K562 (cell line): ENCODE measurements around the gene CLK3. TPM values are rescaled to one million over a fixed set of nuclear protein-coding genes. Genes with fewer than 3 reads are reported as not detected.

Source experiments
- BCL6 ChIP-seq: fragments of 250-450 bp; sonication (Bioruptor Pico); IDR thresholded peaks from 2 replicates; pipeline ENCODE4 v1.4.0; 2020
- EP300 ChIP-seq: IDR thresholded peaks from 2 replicates; pipeline ENCODE4 v1.6.1; 2012; ENCODE audit warnings: low read length, improper control_type of control experiment
- FOXM1 ChIP-seq, 2 experiments: fragments of 450-650 bp in 1 of 2; sonication (generic) in 1 of 2; formaldehyde crosslinking in 1 of 2; IDR thresholded peaks; 2 replicates each; pipeline versions ENCODE4 v1.6.1 to v1.9.0; 2017 to 2022; ENCODE audit warnings: low read depth in 2 of 2, mild to moderate bottlenecking in 2 of 2, missing genetic modification reagents in 1 of 2, moderate library complexity in 1 of 2
- HNRNPK ChIP-seq: fragments of 200-400 bp; formaldehyde crosslinking; IDR thresholded peaks from one replicate; pipeline ENCODE4 v1.6.1; 2018; ENCODE audit warnings: mild to moderate bottlenecking, low read depth, low read length; ENCODE audit not compliant: poor library complexity, severe bottlenecking
- HSF4 ChIP-seq: fragments of 250-450 bp; sonication (Bioruptor Pico); IDR thresholded peaks from 2 replicates; pipeline ENCODE4 v2.1.2; 2022; ENCODE audit warnings: mild to moderate bottlenecking, moderate library complexity, borderline replicate concordance
- IRF2 ChIP-seq: sonication (generic); formaldehyde crosslinking; IDR thresholded peaks from 2 replicates; pipeline ENCODE4 v1.8.1; 2022; ENCODE audit warnings: mild to moderate bottlenecking, missing genetic modification reagents
- PCBP1 ChIP-seq: fragments of 200-400 bp; formaldehyde crosslinking; IDR thresholded peaks from 2 replicates; pipeline ENCODE4 v1.6.1; 2018; ENCODE audit warnings: mild to moderate bottlenecking, low read depth, low read length; ENCODE audit not compliant: poor library complexity, severe bottlenecking
- PTBP1 ChIP-seq: fragments of 200-400 bp; formaldehyde crosslinking; IDR thresholded peaks from 2 replicates; pipeline ENCODE4 v1.6.1; 2017; ENCODE audit warnings: low read depth, low read length
- PTTG1 ChIP-seq: fragments of 450-650 bp; IDR thresholded peaks from 2 replicates; pipeline ENCODE4 v1.6.1; 2016; ENCODE audit warnings: low read depth, mild to moderate bottlenecking, missing genetic modification characterization, missing compliant biosample characterization
- ZBED1 ChIP-seq: IDR thresholded peaks from 2 replicates; pipeline ENCODE4 v1.6.1; 2014
- ZNF12 ChIP-seq: sonication (generic); formaldehyde crosslinking; IDR thresholded peaks from 2 replicates; pipeline ENCODE4 v1.4.0; 2020; ENCODE audit warnings: mild to moderate bottlenecking, missing genetic modification reagents
- ZNF24 ChIP-seq: fragments of 450-650 bp; IDR thresholded peaks from 2 replicates; pipeline ENCODE4 v1.6.1; 2016
- ZNF3 ChIP-seq: fragments of 250-450 bp; sonication (Bioruptor Pico); IDR thresholded peaks from 2 replicates; pipeline ENCODE4 v1.5.0; 2021; ENCODE audit warnings: mild to moderate bottlenecking, moderate library complexity
- polyA plus RNA-seq, 8 experiments: library from polyadenylated mRNA; depleted of rRNA in 4 of 8; stranded (reverse) in 5 of 8; unstranded in 3 of 8; fragments of >200 nt; fragmentation: Nextera tagmentation in 2 of 8; fragmentation: Illumina TruSeq in 1 of 8; extraction: Ambion mirVana in 2 of 8; extraction: Trizol in 1 of 8; gene quantifications; 2 replicates each; pipeline versions ENCODE4 v1.2.1 to v1.2.3, GENCODE V29; 2011 to 2014; ENCODE audit warnings: inconsistent platforms in 1 of 8, missing spikeins in 1 of 8
- total RNA-seq, 7 experiments: library from RNA; depleted of rRNA in 6 of 7; stranded (reverse); fragments of >200 nt in 6 of 7; fragmentation: Illumina TruSeq in 2 of 7; extraction: Trizol in 2 of 7; gene quantifications; 2 replicates each; pipeline versions ENCODE4 v1.2.1 to v1.2.3, GENCODE V29; 2011 to 2021; ENCODE audit warnings: low replicate concordance in 1 of 7
- TF ChIP-seq, protein P1 (sequence below): sonication (generic); formaldehyde crosslinking; IDR thresholded peaks from 2 replicates; pipeline ENCODE4 v1.4.0; 2020; ENCODE audit warnings: mild to moderate bottlenecking, missing genetic modification reagents
- TF ChIP-seq, protein P2 (sequence below): fragments of 450-650 bp; IDR thresholded peaks from 2 replicates; pipeline ENCODE4 v1.6.1; 2017; ENCODE audit warnings: antibody characterized with exemption
- TF ChIP-seq, protein P3 (sequence below): sonication (generic); formaldehyde crosslinking; IDR thresholded peaks from 2 replicates; pipeline ENCODE4 v1.8.1; 2023; ENCODE audit warnings: mild to moderate bottlenecking, missing genetic modification reagents, moderate library complexity
- TF ChIP-seq, protein P4 (sequence below): sonication (generic); formaldehyde crosslinking; IDR thresholded peaks from 2 replicates; pipeline ENCODE4 v1.9.0; 2022; ENCODE audit warnings: mild to moderate bottlenecking, missing genetic modification reagents
- TF ChIP-seq, protein P5 (sequence below), 2 experiments: IDR thresholded peaks; 2 replicates each; pipeline ENCODE4 v1.6.1; 2011; ENCODE audit warnings: borderline replicate concordance in 1 of 2, control low read depth in 1 of 2, low read depth in 1 of 2, low read length in 1 of 2, mild to moderate bottlenecking in 1 of 2, mixed read lengths in 1 of 2, moderate library complexity in 1 of 2; ENCODE audit not compliant: insufficient read depth in 1 of 2, insufficient read length in 1 of 2, poor library complexity in 1 of 2, severe bottlenecking in 1 of 2; ENCODE audit errors: extremely low read depth in 1 of 2

The CLK3 gene
- total and polyA plus RNA-seq, 9 of the 15 experiments (the other 6 are each of a cell fraction or from before 2014, with no cell fraction given): 1.2 to 95.2 (median 51.7) TPM

DNA sequence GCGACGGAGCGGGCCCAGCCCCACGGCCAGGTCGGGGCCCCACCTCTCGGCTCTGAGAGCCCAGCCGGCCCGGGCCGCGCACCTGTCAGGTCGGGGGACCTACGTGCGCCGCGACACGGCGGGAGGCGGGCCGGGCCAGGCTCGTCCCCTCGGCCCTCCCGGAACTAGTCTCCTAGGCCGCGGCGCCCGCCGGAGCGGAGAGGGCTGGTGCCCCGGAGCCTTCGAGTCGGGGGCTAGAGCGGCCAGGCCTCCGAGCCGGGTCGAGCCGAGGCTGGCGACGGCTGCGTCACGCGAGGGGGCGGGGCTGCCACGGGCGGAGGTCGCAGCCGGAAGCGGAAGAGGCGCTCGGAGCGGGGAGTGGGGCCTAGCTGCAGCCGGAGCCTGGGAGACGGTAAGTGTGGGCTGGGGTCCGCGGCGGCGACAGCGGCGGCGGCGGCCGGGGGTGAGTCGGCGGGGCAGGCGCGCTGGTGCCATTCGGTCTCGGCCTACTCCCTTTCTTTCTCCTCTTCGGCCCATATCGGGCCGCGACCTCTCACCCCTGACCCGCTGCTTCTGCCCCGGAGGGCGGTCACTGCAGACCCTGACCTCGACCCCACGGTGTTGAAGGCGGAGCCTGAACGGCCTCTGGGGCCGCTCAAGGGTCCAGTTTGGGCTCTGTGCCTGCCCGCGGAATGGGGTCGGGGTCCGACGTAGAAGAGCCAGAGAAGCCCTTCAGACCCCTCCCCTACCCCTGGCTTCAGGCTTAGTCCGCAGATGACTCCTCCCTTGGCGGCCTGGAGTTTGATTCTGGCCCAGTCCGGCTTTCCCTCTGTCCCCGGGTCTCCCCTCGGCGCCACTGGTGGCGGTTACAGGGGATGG is at the start of gene CLK3 (continued):
- peak; percentile 56; the same call in 1 of the 2 replicates for TF ChIP-seq ZBED1
- TF ChIP-seq HSF4: no peak
- no peak for TF ChIP-seq BCL6 (CRISPR knock-in tag)
- TF ChIP-seq, protein P1, sequence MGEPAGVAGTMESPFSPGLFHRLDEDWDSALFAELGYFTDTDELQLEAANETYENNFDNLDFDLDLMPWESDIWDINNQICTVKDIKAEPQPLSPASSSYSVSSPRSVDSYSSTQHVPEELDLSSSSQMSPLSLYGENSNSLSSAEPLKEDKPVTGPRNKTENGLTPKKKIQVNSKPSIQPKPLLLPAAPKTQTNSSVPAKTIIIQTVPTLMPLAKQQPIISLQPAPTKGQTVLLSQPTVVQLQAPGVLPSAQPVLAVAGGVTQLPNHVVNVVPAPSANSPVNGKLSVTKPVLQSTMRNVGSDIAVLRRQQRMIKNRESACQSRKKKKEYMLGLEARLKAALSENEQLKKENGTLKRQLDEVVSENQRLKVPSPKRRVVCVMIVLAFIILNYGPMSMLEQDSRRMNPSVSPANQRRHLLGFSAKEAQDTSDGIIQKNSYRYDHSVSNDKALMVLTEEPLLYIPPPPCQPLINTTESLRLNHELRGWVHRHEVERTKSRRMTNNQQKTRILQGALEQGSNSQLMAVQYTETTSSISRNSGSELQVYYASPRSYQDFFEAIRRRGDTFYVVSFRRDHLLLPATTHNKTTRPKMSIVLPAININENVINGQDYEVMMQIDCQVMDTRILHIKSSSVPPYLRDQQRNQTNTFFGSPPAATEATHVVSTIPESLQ (CRISPR knock-in tag): peak; percentile 36; the same call in 1 of the 2 replicates
- no peak for TF ChIP-seq IRF2 (CRISPR knock-in tag)
- TF ChIP-seq, protein P2, sequence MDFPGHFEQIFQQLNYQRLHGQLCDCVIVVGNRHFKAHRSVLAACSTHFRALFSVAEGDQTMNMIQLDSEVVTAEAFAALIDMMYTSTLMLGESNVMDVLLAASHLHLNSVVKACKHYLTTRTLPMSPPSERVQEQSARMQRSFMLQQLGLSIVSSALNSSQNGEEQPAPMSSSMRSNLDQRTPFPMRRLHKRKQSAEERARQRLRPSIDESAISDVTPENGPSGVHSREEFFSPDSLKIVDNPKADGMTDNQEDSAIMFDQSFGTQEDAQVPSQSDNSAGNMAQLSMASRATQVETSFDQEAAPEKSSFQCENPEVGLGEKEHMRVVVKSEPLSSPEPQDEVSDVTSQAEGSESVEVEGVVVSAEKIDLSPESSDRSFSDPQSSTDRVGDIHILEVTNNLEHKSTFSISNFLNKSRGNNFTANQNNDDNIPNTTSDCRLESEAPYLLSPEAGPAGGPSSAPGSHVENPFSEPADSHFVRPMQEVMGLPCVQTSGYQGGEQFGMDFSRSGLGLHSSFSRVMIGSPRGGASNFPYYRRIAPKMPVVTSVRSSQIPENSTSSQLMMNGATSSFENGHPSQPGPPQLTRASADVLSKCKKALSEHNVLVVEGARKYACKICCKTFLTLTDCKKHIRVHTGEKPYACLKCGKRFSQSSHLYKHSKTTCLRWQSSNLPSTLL: no peak
- peak; percentile 66 for TF ChIP-seq HNRNPK
- TF ChIP-seq, protein P3, sequence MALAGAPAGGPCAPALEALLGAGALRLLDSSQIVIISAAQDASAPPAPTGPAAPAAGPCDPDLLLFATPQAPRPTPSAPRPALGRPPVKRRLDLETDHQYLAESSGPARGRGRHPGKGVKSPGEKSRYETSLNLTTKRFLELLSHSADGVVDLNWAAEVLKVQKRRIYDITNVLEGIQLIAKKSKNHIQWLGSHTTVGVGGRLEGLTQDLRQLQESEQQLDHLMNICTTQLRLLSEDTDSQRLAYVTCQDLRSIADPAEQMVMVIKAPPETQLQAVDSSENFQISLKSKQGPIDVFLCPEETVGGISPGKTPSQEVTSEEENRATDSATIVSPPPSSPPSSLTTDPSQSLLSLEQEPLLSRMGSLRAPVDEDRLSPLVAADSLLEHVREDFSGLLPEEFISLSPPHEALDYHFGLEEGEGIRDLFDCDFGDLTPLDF: peak; percentile 56; the same call in 1 of the 2 replicates
- no peak for TF ChIP-seq ZNF3 (CRISPR knock-in tag)
- peak; percentile 42; the same call in 1 of the 2 replicates for TF ChIP-seq ZNF24
- TF ChIP-seq EP300: no peak
- no peak for TF ChIP-seq PTTG1
- TF ChIP-seq, protein P4, sequence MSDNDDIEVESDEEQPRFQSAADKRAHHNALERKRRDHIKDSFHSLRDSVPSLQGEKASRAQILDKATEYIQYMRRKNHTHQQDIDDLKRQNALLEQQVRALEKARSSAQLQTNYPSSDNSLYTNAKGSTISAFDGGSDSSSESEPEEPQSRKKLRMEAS (CRISPR knock-in tag): peak; percentile 77; the same call in 1 of the 2 replicates
- peak; percentile 30; the same call in 1 of the 2 replicates for TF ChIP-seq ZNF12 (CRISPR knock-in tag)
- TF ChIP-seq PCBP1: peak; percentile 49
- no peak for TF ChIP-seq PTBP1
- TF ChIP-seq FOXM1 (IDR thresholded peaks at IDR 0.05; ENCODE audit: low read depth): no peak
- peak; percentile 70 for TF ChIP-seq FOXM1 (CRISPR knock-in tag; IDR thresholded peaks at IDR 0.05; ENCODE audit: low read depth)
- TF ChIP-seq, protein P5, sequence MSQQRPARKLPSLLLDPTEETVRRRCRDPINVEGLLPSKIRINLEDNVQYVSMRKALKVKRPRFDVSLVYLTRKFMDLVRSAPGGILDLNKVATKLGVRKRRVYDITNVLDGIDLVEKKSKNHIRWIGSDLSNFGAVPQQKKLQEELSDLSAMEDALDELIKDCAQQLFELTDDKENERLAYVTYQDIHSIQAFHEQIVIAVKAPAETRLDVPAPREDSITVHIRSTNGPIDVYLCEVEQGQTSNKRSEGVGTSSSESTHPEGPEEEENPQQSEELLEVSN (IDR thresholded peaks at IDR 0.05; ENCODE audit: borderline replicate concordance in 1 of 2, extremely low read depth in 1 of 2, insufficient read depth in 1 of 2, insufficient read length in 1 of 2, low read depth in 1 of 2, low read length in 1 of 2, poor library complexity in 1 of 2, severe bottlenecking in 1 of 2): peak; percentile 15 to 54
- TF ChIP-seq, all 486 proteins: peak for 144
